Measurements from ENCODE around the gene KCNIP4.

The KCNIP4 gene

DNA sequence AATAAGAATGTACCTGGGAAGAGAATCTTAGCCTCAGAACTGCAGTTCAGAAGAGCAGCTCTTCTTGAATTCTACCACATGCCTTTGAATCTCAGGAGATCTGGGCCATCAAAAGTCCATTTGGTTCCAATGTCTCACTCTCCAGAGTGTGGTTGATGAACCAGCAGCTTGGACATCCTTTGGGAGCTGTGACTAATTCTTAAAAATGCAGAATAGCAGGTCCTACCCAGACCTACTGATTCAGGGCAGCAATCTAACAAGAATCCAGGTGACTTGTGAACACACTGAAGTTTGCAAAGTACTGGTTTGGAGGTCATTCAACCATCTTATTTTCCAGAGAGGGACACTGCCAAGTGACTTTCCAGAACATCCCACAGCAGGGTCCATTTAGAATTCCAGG, 1003.6 kb downstream of the KCNIP4 start:
- no peak for DNase-seq (ENCODE audit: low spot score)

DNA sequence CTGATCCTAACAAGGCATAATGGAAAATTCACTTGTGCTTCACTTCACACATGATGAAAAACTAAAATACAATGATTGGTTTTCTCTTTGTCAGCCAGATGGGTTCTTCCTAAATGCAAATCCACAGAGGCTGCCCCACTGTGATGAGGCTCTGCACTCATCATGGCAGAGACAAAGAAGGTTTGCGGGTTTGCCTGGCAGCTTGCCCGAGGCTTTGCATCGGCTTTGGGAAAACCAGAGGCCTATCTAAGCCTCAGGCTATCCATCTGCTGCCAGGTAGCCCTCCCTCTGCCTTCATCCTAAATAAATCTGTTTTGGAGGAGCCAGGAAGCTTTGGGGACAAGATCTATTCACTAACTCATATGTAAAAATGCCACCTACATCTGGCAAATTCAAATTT, 1004.1 kb downstream of the KCNIP4 start:
- DNase-seq (ENCODE audit: low spot score), result no peak

DNA sequence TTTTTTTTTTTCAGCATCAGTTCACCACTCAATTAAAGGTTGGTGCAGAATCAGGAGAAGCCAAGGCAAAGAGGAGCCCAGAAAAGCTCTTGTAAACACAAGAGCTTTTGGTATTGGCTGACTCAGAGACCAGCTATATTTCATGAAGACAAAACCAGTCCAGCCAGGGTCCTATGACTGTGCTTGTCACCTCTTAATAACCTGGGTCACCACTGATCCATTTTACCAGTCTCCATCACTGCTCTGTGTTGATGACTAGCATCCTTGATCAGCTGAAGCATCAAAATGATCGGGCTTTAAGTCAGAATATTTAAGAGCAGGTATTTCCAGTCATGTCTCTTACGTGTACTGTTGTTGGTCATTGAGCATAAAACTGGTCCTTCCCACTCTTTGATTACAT, 1010.4 kb downstream of the KCNIP4 start:
- DNase-seq (ENCODE audit: low spot score), result no peak

DNA sequence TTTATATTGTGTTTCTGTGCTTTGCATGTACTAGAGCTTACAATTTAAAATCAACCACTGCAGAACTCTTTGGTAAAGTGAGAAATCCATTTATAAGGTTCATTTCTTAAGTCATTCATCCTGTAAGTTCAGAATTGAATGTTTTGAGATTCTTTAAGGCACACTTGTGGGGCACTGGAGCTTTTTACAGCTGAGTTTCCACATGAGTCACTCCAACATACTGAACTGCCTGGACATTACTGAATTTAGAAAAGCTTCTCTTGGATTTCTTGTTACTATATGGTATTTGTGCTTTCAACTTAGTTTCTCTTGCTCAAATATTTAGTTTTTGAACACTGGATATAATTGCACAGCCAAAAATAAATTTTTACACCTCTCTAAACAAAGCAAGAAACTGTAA, 1022.0 kb downstream of the KCNIP4 start:
- DNase-seq (ENCODE audit: low spot score), result no peak

DNA sequence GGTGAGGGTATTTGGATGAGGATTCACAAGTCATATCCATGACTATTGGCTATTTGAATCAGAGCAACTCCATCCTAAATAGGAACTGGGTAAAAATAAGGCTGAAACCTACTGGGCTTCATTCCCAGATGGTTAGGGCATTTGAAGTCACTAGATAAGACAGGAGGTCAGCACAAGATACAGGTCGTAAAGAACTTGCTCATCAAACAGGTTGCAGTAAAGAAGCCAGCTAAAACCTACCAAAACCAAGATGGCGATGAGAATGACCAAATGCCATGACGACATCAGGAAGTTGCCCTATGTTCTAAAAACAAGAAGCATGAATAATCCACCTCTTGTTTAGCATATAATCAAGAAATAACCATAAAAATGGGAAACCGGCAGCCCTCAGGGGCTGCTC, 1023.4 kb downstream of the KCNIP4 start:
- no peak for DNase-seq (ENCODE audit: low spot score)

DNA sequence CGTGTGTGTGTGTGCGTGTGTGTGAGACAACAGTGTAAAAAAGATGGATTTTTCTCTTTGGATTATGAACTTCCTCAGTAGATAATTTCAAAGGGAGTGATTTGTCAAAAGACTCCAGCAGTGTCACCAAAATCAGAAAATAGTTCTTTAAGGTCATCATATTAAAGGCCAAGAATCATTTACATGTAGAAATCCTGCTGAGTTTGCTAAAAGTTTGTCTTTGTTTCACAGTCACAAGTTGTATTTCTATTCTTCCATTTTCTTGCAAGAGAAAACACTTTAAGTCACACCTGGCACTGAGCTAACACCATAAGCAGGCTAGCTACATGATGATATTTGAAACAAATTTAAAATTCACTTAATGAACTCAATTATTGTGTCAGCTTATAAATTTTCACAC, 1025.6 kb downstream of the KCNIP4 start:
- DNase-seq (ENCODE audit: low spot score), result no peak

DNA sequence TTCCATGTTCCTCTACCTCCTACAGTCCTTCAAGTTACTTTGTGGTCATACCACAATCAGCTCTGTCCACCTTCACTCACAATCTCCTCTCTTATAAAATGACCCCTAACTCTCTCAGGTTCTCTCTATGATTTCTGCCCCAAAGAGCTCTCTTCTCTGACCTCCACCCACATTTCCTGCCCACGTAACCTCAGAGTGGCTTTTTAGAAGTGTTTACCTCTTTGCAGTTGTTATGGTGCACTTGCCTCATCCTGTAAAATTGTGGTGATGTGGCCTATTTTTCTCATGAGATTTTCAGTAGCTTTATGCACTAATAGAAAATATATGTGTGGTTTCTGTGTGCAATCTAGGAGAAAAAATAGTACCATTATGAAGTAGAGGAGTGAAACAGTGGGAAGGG, 1032.5 kb downstream of the KCNIP4 start:
- no peak for DNase-seq (ENCODE audit: low spot score)

DNA sequence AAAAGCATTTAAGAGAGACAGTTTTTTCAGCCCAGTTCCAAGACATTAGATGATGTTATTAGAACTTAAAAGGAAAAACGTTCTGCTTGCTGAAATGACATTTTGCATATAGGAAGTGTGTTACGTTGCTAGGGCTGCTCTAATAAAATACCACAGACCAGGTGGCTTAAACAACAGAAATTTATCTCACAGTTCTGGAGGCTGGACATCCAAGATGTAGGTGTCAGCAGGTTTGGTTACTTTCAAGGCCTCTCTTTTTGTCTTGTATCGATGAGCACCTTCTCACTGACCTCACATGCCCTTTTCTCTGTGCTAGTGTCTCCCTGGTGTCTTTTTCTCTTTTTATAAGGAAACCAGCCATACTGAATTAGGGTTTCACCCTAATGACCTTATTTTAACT, 1043.6 kb downstream of the KCNIP4 start:
- DNase-seq (ENCODE audit: low spot score), result no peak

DNA sequence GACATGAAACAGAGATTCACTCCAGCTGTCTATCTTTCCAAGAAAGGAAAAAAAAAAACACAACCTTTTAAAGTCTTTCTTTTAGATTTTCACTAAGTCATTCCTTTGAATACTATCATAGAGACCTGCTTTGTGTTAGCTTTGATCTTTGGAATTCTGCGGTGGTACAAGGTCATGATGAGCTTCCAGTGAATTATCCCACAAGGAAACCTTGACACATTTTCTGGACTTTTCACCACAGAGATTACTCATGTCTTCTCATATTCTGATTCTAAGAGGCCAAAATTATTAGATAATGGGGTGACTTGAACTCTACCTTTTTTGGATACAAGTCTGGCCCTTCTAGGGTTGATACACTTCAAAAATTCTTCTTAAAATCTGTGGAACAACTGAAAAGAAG, 1046.7 kb downstream of the KCNIP4 start:
- DNase-seq (ENCODE audit: low spot score), result no peak

DNA sequence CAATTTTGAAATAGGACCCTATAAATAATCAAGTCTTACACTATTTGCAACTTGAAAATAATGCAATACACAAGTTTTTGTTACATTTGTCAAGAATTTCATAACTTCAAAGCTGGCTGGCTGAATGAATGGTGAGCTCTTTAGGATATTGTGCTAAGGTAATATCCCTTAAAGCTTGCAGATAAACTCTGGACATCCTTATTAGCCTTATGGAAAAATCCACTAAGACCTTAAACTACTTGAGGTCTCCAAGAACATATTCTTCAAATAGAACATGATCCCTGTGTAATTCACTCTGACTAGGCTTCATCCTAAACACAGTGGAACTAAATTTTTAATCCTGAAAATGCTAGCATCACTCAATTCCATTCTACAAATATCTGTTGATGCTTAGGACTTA, 1049.0 kb downstream of the KCNIP4 start:
- no peak for DNase-seq (ENCODE audit: low spot score)

DNA sequence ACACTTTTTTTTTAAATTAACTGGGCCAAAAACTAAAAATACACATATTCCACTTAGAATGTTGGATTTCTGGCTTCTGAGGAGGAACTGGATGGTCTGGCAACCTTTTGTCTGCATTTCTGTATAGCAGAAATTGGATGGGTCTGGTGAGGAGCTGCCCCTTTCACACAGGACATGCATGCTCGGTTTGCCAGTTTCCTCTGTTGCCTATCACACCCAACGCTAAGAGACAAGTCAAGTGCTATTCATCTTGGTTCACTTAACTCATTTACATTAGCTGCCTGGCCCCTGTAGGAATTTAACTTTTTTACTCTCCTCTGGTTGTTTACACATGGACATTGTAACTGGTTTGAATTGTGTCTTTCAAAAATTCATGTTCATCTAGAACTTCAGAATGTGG, 1052.6 kb downstream of the KCNIP4 start:
- DNase-seq (ENCODE audit: low spot score), result no peak

DNA sequence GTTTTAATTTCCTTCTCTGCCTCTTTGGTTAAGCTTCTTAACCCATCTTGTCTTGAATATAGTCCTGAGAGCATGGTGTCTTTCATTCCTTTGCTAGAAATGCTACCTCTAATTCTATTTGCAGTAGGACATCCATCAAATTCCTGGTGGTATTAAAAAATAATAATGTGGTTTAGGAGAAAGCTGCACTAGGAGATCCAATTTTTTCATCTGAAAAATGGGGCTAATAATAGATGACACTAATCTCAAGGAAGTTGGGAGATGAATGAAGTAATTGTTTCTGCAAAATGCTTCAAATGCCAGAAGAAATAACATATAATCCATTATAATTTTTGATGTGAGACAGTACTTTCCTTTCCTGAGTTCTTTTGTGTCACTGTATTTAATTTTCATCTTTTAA, 1053.4 kb downstream of the KCNIP4 start:
- peak; percentile 2 for DNase-seq (ENCODE audit: low spot score)

DNA sequence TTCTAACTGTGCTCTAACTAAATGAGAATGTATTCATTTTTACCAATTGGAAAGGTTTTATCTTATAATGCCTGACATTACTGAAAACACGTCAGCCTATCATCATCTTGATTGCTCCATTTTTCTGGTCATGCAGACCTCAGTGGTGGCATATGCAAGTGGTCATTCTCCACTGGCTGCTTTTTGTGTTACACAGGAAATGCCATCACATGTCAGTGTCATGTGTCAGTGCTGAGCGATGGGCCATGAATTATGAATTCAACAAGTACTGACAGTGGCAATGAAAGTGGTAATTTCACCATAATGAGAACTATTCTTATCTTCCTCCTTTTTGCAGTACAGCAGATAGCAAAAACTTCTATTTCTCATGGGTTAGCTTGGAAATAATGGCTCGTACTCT, 1057.8 kb downstream of the KCNIP4 start:
- no peak for DNase-seq (ENCODE audit: low spot score)

DNA sequence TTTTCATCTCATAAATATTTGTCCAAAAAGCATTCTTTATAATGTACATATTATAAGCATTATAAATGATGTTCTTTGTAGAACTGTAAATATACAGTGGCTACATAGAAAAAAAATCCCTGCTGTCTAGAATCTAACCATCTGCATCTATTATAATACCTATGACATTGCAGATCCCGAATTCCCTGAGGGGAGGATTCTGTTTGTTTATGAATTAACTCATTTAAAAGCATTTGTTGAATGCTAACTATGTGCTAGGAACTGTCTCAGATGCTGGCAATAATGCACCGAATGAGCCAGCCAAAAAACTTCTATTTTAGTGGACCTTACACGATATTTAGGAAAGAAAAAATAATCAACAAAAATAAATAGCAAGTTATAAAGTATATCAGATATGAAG, 1058.7 kb downstream of the KCNIP4 start:
- no peak for DNase-seq (ENCODE audit: low spot score)

DNA sequence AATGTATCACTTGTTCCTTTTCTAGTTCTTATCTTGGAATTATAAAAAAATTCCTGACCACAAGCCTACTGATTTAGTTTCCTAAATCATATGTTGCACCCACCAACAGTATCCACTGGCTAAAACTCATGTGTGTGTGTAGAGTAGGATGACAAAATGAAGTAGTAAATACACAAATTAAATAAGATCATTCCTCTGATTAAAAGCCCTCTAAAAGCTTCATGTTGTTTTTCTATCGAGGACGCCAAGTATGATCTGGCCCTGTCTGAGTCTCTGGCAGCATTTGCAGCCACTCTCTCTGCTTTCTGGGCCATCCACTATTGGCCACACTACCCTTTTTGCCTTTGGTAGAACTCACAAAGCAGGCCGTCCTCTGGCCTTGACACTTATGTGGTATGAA, 1064.9 kb downstream of the KCNIP4 start:
- no peak for DNase-seq (ENCODE audit: low spot score)

DNA sequence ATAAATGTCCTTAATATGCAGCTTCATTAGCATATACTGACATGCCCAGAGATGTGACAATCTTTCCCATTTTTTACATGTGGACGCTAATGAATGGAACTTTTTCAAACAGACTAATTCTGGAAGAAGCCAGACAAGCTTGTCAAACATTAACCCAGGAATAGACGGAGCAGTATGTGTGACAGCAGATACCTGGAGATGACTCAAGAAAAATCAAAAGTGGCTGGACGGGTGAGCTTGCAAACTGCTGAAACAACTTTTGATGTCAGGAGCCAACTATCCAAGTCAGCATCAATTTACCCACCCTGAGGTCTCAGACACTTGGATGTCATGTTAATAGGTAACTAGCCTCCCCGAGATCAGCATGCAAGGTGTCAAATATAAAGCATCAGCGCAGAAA, 1065.3 kb downstream of the KCNIP4 start:
- DNase-seq (ENCODE audit: low spot score), result no peak

DNA sequence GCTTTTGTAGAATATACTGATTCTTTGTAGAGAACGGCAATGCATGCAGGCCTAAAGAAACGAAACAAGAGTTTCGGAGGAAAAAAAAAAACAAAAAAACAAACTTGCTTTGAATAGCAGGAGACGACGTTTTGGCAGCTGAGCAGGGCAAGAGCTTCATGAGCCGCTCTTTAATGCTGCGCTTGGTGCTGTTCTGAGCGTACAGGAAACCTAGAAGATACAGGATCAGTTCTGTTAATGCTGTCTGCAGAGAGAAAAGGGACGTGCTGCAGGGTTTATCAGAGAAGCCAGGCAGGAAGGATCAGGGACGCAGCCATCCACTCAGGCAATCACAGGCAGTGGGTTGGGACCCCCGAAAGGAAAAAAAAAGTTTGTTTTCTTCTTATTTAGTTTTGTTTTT, 1066.1 kb downstream of the KCNIP4 start:
- DNase-seq (ENCODE audit: low spot score), result no peak

DNA sequence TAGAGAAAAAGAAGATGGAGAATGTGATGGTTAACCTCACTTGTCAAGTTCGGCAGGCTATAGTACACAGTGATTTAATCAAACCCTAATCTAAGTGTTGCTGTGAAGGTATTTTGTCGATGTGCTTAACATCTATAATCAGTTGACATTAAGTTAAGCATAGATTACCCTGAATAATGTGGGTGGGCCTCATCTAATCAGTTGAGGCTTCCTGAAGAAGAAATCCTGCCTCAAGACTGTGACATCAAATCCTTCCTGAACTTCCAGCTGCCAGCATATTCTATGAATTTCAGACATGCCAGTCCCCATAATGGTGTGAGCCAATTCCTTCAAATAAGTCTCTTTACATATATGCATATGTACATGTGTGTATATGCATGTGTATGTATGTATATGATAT, 1066.9 kb downstream of the KCNIP4 start:
- no peak for DNase-seq (ENCODE audit: low spot score)

DNA sequence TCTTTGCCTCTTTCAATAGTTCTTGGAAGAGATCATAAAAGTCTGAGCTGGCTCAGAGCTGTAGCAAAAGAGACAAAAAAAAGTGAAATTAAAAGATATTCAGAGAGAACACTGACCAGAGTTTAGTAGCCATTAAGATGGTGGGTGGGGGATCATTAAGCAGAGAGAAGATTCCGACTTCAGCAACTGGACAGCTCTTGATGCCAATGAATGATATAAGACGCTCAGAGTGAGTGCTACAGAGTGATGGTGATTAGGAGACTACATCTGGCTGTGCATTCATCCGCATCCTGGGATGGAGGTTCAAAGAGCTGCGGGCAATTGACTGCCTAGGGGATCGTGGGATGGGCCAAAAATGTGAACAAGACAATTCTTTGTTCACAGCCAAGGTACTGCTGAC, 1069.8 kb downstream of the KCNIP4 start:
- no peak for DNase-seq (ENCODE audit: low spot score)

DNA sequence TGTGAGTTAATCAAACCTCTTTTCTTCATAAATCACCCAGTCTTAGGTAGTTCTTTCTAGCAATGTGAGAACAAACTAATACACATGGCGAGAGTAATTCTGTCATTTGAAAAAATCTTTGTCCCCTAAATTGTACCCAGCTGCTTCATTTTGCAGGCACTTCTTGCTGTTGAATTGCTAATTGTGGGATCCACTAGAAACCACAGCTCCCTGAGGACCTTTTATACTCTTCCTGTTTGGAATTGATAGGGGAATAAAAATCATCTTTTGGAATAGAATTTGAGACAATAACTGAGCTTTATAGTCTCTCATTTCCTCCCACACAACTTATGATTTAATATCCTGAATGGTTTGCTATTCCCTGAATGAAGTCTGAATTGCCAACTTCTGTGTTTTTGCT, 1078.1 kb downstream of the KCNIP4 start:
- no peak for DNase-seq (ENCODE audit: low spot score)

DNA sequence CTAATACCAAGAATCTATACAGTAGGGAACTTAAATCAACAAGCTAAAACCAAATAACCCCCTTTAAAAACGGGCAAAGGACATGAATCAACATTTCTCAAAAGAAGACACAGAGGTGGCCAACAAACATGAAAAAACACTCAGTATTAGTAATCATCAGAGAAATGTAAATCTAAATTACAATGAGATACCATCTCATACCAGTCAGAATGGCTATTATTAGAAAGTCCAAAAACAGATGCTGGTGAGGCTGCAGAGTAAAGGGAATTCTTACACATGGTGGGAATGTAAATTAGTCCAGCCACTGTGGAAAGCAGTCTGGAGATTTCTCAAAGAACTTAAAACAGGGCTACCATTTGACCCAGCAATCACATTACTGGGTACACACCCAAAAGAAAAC, 1080.5 kb downstream of the KCNIP4 start:
- DNase-seq (ENCODE audit: low spot score), result no peak

DNA sequence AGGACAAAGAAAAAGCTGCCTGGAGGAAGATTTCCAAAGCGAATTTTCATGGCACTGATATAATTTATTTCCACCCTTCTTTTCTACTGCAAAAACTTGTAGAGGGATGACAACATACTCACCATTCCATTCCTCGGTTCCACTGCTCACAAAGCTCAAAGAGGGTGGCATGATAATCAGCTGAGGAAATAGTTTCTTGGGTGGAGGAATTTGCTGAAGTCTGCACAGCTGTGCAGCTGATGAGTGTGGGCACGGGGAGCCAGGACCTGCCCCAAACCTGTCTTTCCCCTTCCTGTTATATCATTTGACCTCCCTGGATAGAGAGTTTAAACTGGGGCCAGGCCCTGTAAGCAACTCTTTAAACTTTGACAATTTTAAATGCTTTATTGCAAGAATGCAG, 1087.7 kb downstream of the KCNIP4 start:
- DNase-seq (ENCODE audit: low spot score), result no peak

DNA sequence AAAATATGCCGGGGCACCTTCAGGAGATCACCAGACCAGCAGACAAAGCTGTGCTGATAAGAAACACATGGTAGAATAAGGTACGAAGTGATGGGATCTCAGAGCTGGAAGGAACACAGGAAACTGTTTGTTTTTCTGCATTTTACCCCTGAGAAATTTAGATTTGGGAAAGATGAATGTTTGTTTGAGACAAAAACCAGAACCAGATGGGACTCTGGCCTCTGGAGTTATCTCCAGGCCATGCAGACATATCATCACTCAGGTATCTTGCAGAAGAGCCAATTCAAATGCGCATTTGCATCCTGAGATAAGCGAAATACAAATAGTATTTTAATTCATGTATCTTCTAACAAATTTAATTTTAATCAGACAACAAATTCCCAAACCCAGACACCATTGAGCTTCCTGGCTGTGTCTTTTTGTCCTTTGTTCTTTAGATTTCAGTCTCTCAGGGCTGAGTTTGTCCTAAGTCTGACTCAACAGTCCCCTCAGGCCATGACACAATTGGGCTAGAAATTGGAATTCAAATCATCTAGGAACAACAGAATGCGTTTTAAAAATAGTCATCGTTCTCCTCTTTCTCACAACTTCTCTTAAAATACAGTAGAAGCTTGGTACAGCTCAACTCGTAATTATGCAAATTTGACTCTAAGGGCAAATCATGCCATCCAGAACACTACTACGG, 1089.3 kb downstream of the KCNIP4 start:
- no peak for DNase-seq (ENCODE audit: low spot score)

DNA sequence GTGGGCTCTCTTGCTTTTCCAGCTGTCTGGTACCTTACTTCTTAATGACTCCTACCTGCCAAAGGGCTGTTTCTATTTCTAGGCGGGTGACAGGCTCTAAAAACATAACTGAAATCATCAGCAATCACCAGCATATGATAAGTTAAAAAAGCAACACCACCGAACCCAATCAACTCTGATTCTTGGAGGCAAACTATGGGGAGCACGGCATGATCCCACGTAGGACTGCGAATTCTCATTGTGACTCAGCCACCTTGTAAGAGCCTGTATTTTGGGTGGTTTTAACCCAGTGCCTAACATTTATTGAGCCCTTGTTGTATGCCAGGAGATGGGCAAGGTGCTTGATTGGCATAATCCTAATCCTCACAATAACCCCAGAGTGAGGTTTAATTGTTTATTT, 1091.5 kb downstream of the KCNIP4 start:
- DNase-seq (ENCODE audit: low spot score), result no peak

Measured in COLO829 (cell line).